T-helper 1 cell treated with Interleukin-12 subunit alpha and Interleukin-12 subunit beta and Interleukin-4 antibody, amounts not matched to agents 30 μg/mL and 1 μg/mL, for 36 hours (primary cell): ENCODE data around the gene KHK.
A peak's percentile ranks its signal among the peaks of the same experiment; 100 is the strongest.
"Not testable (repeated sequence)": the region's sequence is repeated elsewhere in the genome, so short reads cannot be mapped to it uniquely, and the experiment has no call there.

Experiments
- H3K27ac Mint-ChIP-seq: one replicate; pipeline ENCODE4 v1.8.0; 2021; ENCODE audit warnings: mild to moderate bottlenecking, mixed read lengths
- H3K27me3 Mint-ChIP-seq: one replicate; pipeline ENCODE4 v1.8.0; 2021; ENCODE audit warnings: low read depth, mixed read lengths
- H3K36me3 Mint-ChIP-seq: one replicate; pipeline ENCODE4 v1.8.0; 2021; ENCODE audit warnings: low read depth, mixed read lengths
- H3K4me1 Mint-ChIP-seq: one replicate; pipeline ENCODE4 v1.8.0; 2021; ENCODE audit warnings: low read depth, mixed read lengths
- H3K4me3 Mint-ChIP-seq: one replicate; pipeline ENCODE4 v1.8.0; 2021; ENCODE audit warnings: mild to moderate bottlenecking, moderate library complexity, mixed read lengths
- H3K9me3 Mint-ChIP-seq: one replicate; pipeline ENCODE4 v1.8.0; 2021; ENCODE audit warnings: mixed read lengths

Gene KHK

GRCh38 chr2:27071990-27072830 is 14.4 kb upstream of the KHK start:
- Mint-ChIP-seq H3K9me3 (no peaks in the 10 kb centered on the region), H3K4me1 (peaks cover 66% of the 10 kb centered on the region), H3K27me3 (no peaks in the 10 kb centered on the region), H3K27ac (peak overlapping the region; percentile 88), H3K36me3 (peaks cover 35% of the 10 kb centered on the region), H3K4me3 (peak overlapping the region; percentile 83)

- H3K27me3 Mint-ChIP-seq = no peaks in the 10 kb centered on the region
- no peaks in the 10 kb centered on the region for H3K9me3 Mint-ChIP-seq
- H3K27ac Mint-ChIP-seq = peak overlapping the region; percentile 88
- peak overlapping the region; percentile 83 for H3K4me3 Mint-ChIP-seq
- H3K4me1 Mint-ChIP-seq = peaks cover 66% of the 10 kb centered on the region
- H3K36me3 Mint-ChIP-seq = peaks cover 32% of the 10 kb centered on the region
Measured at GRCh38 chr2:27072920-27073319, 13.7 kb upstream of the KHK start.

GRCh38 chr2:27073782-27074181 is 12.8 kb upstream of the KHK start:
- H3K9me3 Mint-ChIP-seq = no peaks in the 10 kb centered on the region
- peaks cover 24% of the 10 kb centered on the region for H3K36me3 Mint-ChIP-seq
- peak overlapping the region; percentile 74 for H3K27ac Mint-ChIP-seq
- no peaks in the 10 kb centered on the region for H3K27me3 Mint-ChIP-seq
- peaks cover 64% of the 10 kb centered on the region for H3K4me1 Mint-ChIP-seq
- H3K4me3 Mint-ChIP-seq = no peak overlapping the region

- peak overlapping the region; percentile 41 for H3K4me3 Mint-ChIP-seq
- peak overlapping the region; percentile 85 for H3K27ac Mint-ChIP-seq
- H3K9me3 Mint-ChIP-seq = no peaks in the 10 kb centered on the region
- H3K36me3 Mint-ChIP-seq = peaks cover 12% of the 10 kb centered on the region
- H3K4me1 Mint-ChIP-seq = peaks cover 54% of the 10 kb centered on the region
- no peaks in the 10 kb centered on the region for H3K27me3 Mint-ChIP-seq
Measured at GRCh38 chr2:27074738-27075565, 11.6 kb upstream of the KHK start.

- not testable (repeated sequence) for H3K9me3 Mint-ChIP-seq, H3K27me3 Mint-ChIP-seq, H3K36me3 Mint-ChIP-seq, H3K4me3 Mint-ChIP-seq
- Mint-ChIP-seq H3K4me1 (peaks cover 53% of the 10 kb centered on the region), H3K27ac (peak overlapping the region; percentile 85)
Measured at GRCh38 chr2:27075566-27075871, 11.1 kb upstream of the KHK start.

- H3K36me3 Mint-ChIP-seq = peaks cover 4% of the 10 kb centered on the region
- peak overlapping the region; percentile 49 for H3K4me3 Mint-ChIP-seq
- no peaks in the 10 kb centered on the region for H3K27me3 Mint-ChIP-seq
- peaks cover 57% of the 10 kb centered on the region for H3K4me1 Mint-ChIP-seq
- H3K27ac Mint-ChIP-seq = peak overlapping the region; percentile 88
- H3K9me3 Mint-ChIP-seq = no peaks in the 10 kb centered on the region
Measured at GRCh38 chr2:27076323-27076722, 10.2 kb upstream of the KHK start.

GRCh38 chr2:27077231-27077630 is 9.3 kb upstream of the KHK start:
- H3K4me1 Mint-ChIP-seq = peaks cover 58% of the 10 kb centered on the region
- H3K36me3 Mint-ChIP-seq = peaks cover 4% of the 10 kb centered on the region
- H3K27me3 Mint-ChIP-seq = no peaks in the 10 kb centered on the region
- no peak overlapping the region for H3K4me3 Mint-ChIP-seq
- no peak overlapping the region for H3K27ac Mint-ChIP-seq
- H3K9me3 Mint-ChIP-seq = no peaks in the 10 kb centered on the region

- Mint-ChIP-seq H3K27ac (peak within 1 kb of the TSS; percentile 67), H3K9me3 (no peaks in the 10 kb centered on the region), H3K4me3 (no peak within 1 kb of the TSS), H3K36me3 (peaks cover 4% of the 10 kb centered on the region), H3K27me3 (no peaks in the 10 kb centered on the region), H3K4me1 (peaks cover 50% of the 10 kb centered on the region)
Measured at GRCh38 chr2:27078267-27079194, 8.0 kb upstream of the KHK start, which contains the start of gene EMILIN1. EMILIN1 (plus strand) TSS chr2:27078615; CDS start chr2:27079066, 451 bp downstream.

- H3K27ac Mint-ChIP-seq = no peak overlapping the region
- no peaks in the 10 kb centered on the region for H3K9me3 Mint-ChIP-seq
Measured at GRCh38 chr2:27079233-27080139, 7.1 kb upstream of the KHK start.

GRCh38 chr2:27080140-27080469 is 6.5 kb upstream of the KHK start:
- Mint-ChIP-seq H3K27ac (peak overlapping the region; percentile 76), H3K4me3 (no peak overlapping the region), H3K36me3 (peaks cover 2% of the 10 kb centered on the region), H3K4me1 (peaks cover 44% of the 10 kb centered on the region), H3K9me3 (no peaks in the 10 kb centered on the region), H3K27me3 (no peaks in the 10 kb centered on the region)

More at GRCh38 chr2:27079233-27080139, 7.1 kb upstream of the KHK start:
- H3K27me3 Mint-ChIP-seq = no peaks in the 10 kb centered on the region
- peaks cover 50% of the 10 kb centered on the region for H3K4me1 Mint-ChIP-seq
- no peak overlapping the region for H3K4me3 Mint-ChIP-seq
- peaks cover 2% of the 10 kb centered on the region for H3K36me3 Mint-ChIP-seq

- H3K4me3 Mint-ChIP-seq = peak overlapping the region; percentile 80
- peaks cover 44% of the 10 kb centered on the region for H3K4me1 Mint-ChIP-seq
- H3K36me3 Mint-ChIP-seq = peaks cover 2% of the 10 kb centered on the region
- no peaks in the 10 kb centered on the region for H3K9me3 Mint-ChIP-seq
- H3K27ac Mint-ChIP-seq = peak overlapping the region; percentile 98
- no peaks in the 10 kb centered on the region for H3K27me3 Mint-ChIP-seq
Measured at GRCh38 chr2:27080603-27080936, 6.0 kb upstream of the KHK start.

- Mint-ChIP-seq H3K27ac (no peak overlapping the region), H3K36me3 (no peaks in the 10 kb centered on the region), H3K4me3 (no peak overlapping the region), H3K9me3 (no peaks in the 10 kb centered on the region), H3K27me3 (no peaks in the 10 kb centered on the region), H3K4me1 (peaks cover 37% of the 10 kb centered on the region)
Measured at GRCh38 chr2:27081984-27082772, 4.4 kb upstream of the KHK start.

- H3K27me3 Mint-ChIP-seq = no peaks in the 10 kb centered on the region
- H3K4me1 Mint-ChIP-seq = peaks cover 39% of the 10 kb centered on the region
- no peaks in the 10 kb centered on the region for H3K9me3 Mint-ChIP-seq
- no peaks in the 10 kb centered on the region for H3K36me3 Mint-ChIP-seq
- no peak overlapping the region for H3K27ac Mint-ChIP-seq
- no peak overlapping the region for H3K4me3 Mint-ChIP-seq
Measured at GRCh38 chr2:27082773-27083409, 3.7 kb upstream of the KHK start.
